Central memory CD8-positive, alpha-beta T cell (primary cell): ENCODE data around the gene GUCY2D.
"Not testable (repeated sequence)": the region's sequence is repeated elsewhere in the genome, so short reads cannot be mapped to it uniquely, and the experiment has no call there.

Source experiments
- ATAC-seq: fragments of 150-1000 bp; cut with Tn5 transposase; replicated peaks from 2 replicates; pipeline ENCODE4 v1.10.0; 2022; ENCODE audit warnings: mild to moderate bottlenecking, moderate FRiP score, moderate number of reproducible peaks; ENCODE audit not compliant: poor library complexity, severe bottlenecking; ENCODE audit errors: extremely low read depth
- DNase-seq, 2 donors: peaks; one replicate each; pipeline ENCODE4 v3.0.0; 2021; ENCODE audit warnings: low spot score in 2 of 2
- H3K27ac Mint-ChIP-seq: one replicate; pipeline ENCODE4 v1.8.0; 2022; ENCODE audit warnings: low read depth, mild to moderate bottlenecking, moderate library complexity, mixed read lengths
- H3K27me3 Mint-ChIP-seq: one replicate; pipeline ENCODE4 v1.8.0; 2022; ENCODE audit warnings: mixed read lengths
- H3K36me3 Mint-ChIP-seq: one replicate; pipeline ENCODE4 v1.8.0; 2022; ENCODE audit warnings: mild to moderate bottlenecking, moderate library complexity, mixed read lengths; ENCODE audit not compliant: insufficient read depth
- H3K4me1 Mint-ChIP-seq: one replicate; pipeline ENCODE4 v1.8.0; 2022; ENCODE audit warnings: mixed read lengths
- H3K4me3 Mint-ChIP-seq: one replicate; pipeline ENCODE4 v1.8.0; 2022; ENCODE audit warnings: mild to moderate bottlenecking, moderate library complexity, mixed read lengths
- H3K9me3 Mint-ChIP-seq: one replicate; pipeline ENCODE4 v1.8.0; 2022; ENCODE audit warnings: mixed read lengths

GUCY2D gene

GRCh38 chr17:8060274-8060673 lies 57.9 kb downstream of the GUCY2D start:
- H3K4me3 Mint-ChIP-seq: no peak overlapping the region
- H3K4me1 Mint-ChIP-seq: peaks cover 12% of the 10 kb centered on the region
- H3K36me3 Mint-ChIP-seq: peaks cover 1% of the 10 kb centered on the region
- no peak overlapping the region for H3K27ac Mint-ChIP-seq
- peaks cover 53% of the 10 kb centered on the region for H3K27me3 Mint-ChIP-seq
- ATAC-seq (no peak), DNase-seq (peak in 1 of 2 donors; percentile 58)
- no peaks in the 10 kb centered on the region for H3K9me3 Mint-ChIP-seq

DNA sequence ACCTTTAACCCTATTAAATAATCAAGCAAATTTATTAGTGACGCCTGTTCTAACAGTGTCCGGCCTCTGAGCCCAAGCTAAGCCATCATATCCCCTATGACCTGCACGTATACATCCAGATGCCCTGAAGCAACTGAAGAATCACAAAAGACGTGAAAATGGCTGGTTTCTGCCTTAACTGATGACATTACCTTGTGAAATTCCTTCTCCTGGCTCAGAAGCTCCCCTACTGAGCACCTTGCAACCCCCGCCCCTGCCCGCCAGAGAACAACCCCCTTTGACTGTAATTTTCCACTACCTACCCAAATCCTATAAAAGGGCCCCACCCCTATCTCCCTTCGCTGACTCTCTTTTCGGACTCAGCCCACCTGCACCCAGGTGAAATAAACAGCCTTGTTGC lies 59.4 kb downstream of the GUCY2D start:
- H3K27ac Mint-ChIP-seq, H3K4me3 Mint-ChIP-seq, DNase-seq, H3K9me3 Mint-ChIP-seq, H3K4me1 Mint-ChIP-seq, ATAC-seq, H3K36me3 Mint-ChIP-seq: not testable (repeated sequence)
- H3K27me3 Mint-ChIP-seq: peaks cover 53% of the 10 kb centered on the region

GRCh38 chr17:8062435-8062806 lies 60.0 kb downstream of the GUCY2D start:
- no peak overlapping the region for H3K4me3 Mint-ChIP-seq
- H3K9me3 Mint-ChIP-seq: no peaks in the 10 kb centered on the region
- H3K36me3 Mint-ChIP-seq: peaks cover 1% of the 10 kb centered on the region
- peaks cover 53% of the 10 kb centered on the region for H3K27me3 Mint-ChIP-seq
- H3K4me1 Mint-ChIP-seq: peaks cover 6% of the 10 kb centered on the region
- DNase-seq: no peak
- no peak for ATAC-seq
- no peak overlapping the region for H3K27ac Mint-ChIP-seq

DNA sequence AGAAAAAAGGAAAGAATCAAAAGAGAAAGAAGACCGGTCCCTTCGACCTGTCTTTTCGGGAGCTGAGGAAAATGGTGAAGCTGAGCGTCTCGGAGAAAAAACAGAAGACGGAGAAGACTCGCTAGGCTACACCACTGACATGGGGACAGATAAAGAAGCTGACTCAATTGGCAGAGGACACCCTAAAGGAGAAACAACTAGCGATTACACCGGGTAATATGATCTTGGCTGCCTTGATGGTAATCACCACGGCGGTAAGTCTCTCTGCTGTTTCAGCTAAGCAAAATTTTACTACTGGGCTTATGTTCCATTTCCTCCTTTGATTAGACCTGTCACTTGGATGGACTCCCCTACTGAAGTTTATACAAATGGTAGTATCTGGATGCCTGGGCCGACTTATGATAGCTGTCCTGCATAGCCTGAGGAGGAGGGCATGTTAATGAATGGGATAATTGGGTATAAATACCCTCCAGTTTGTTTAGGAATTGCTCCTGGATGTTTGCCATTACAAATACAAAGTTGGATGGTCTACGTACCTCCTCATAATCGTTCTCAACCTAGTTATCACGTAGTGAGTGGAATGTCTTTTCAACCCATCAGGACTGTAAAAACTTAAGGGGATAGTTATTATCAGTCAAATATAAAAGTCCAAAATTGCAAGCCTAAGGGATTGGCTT lies 60.5 kb downstream of the GUCY2D start:
- no peaks in the 10 kb centered on the region for H3K9me3 Mint-ChIP-seq
- H3K4me3 Mint-ChIP-seq: no peak overlapping the region
- H3K36me3 Mint-ChIP-seq: peaks cover 1% of the 10 kb centered on the region
- peaks cover 53% of the 10 kb centered on the region for H3K27me3 Mint-ChIP-seq
- no peak overlapping the region for H3K27ac Mint-ChIP-seq
- peaks cover 6% of the 10 kb centered on the region for H3K4me1 Mint-ChIP-seq
- DNase-seq (no peak), ATAC-seq (no peak)

GRCh38 chr17:8063761-8064534 lies 61.5 kb downstream of the GUCY2D start:
- ATAC-seq (no peak), DNase-seq (no peak)
- H3K4me3 Mint-ChIP-seq: no peak overlapping the region
- H3K36me3 Mint-ChIP-seq: peaks cover 1% of the 10 kb centered on the region
- H3K27me3 Mint-ChIP-seq: peaks cover 47% of the 10 kb centered on the region
- H3K4me1 Mint-ChIP-seq: peaks cover 6% of the 10 kb centered on the region
- H3K9me3 Mint-ChIP-seq: no peaks in the 10 kb centered on the region
- no peak overlapping the region for H3K27ac Mint-ChIP-seq

DNA sequence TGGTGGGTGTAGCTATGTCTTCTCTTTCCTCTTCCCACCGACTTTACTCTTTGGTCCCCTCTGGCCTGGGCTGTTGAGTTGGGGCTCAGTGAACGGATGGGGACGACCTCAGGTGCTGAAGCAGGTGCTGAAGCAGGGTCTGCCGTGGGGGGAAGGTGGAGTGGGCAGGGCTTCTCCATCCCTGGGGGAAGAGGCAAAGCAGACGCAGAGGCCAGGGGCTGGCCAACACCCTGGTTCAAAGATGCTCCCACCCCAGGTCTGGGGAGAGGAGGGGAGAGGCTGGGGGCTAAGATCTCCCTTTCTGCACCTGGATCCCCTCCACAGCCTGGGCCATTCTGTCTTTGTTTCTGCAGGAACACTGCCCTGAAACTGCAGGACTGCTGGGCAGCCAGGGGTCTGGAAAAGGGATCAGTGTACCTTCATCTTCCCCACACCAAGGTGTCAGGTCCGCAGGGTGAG lies 62.2 kb downstream of the GUCY2D start:
- peaks cover 1% of the 10 kb centered on the region for H3K36me3 Mint-ChIP-seq
- no peaks in the 10 kb centered on the region for H3K9me3 Mint-ChIP-seq
- H3K4me1 Mint-ChIP-seq: peaks cover 6% of the 10 kb centered on the region
- H3K27me3 Mint-ChIP-seq: peaks cover 41% of the 10 kb centered on the region
- no peak overlapping the region for H3K4me3 Mint-ChIP-seq
- no peak overlapping the region for H3K27ac Mint-ChIP-seq
- DNase-seq (no peak), ATAC-seq (no peak)

GRCh38 chr17:8066841-8067775 lies 64.7 kb downstream of the GUCY2D start:
- Mint-ChIP-seq H3K4me3 (no peak overlapping the region), H3K27me3 (peaks cover 37% of the 10 kb centered on the region), H3K36me3 (no peaks in the 10 kb centered on the region), H3K27ac (no peak overlapping the region), H3K9me3 (no peaks in the 10 kb centered on the region), H3K4me1 (peaks cover 6% of the 10 kb centered on the region)
- DNase-seq: no peak
- ATAC-seq: no peak

DNA sequence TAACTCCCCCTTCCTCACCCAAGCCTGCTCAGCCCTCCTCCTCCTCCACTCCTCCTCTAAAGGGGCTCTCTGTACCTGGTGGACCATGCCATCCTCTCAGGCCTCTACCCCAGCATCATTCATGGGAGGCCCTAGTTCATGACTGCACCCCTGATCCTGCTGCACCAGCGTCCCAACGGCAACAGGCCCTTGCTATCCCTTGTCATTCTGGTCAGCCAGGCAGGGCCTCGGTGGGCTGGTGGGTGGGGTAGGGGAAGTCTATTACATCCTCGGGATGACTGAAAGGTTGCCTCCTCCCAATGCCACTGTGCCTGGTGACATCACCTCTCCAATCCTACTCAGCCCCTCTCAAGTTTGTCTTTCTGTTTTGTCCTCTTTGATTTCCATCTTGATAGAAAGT lies 65.4 kb downstream of the GUCY2D start:
- peaks cover 12% of the 10 kb centered on the region for H3K4me1 Mint-ChIP-seq
- H3K9me3 Mint-ChIP-seq: no peaks in the 10 kb centered on the region
- H3K36me3 Mint-ChIP-seq: no peaks in the 10 kb centered on the region
- no peak for ATAC-seq
- no peak for DNase-seq
- peaks cover 37% of the 10 kb centered on the region for H3K27me3 Mint-ChIP-seq
- H3K27ac Mint-ChIP-seq: no peak overlapping the region
- no peak overlapping the region for H3K4me3 Mint-ChIP-seq

DNA sequence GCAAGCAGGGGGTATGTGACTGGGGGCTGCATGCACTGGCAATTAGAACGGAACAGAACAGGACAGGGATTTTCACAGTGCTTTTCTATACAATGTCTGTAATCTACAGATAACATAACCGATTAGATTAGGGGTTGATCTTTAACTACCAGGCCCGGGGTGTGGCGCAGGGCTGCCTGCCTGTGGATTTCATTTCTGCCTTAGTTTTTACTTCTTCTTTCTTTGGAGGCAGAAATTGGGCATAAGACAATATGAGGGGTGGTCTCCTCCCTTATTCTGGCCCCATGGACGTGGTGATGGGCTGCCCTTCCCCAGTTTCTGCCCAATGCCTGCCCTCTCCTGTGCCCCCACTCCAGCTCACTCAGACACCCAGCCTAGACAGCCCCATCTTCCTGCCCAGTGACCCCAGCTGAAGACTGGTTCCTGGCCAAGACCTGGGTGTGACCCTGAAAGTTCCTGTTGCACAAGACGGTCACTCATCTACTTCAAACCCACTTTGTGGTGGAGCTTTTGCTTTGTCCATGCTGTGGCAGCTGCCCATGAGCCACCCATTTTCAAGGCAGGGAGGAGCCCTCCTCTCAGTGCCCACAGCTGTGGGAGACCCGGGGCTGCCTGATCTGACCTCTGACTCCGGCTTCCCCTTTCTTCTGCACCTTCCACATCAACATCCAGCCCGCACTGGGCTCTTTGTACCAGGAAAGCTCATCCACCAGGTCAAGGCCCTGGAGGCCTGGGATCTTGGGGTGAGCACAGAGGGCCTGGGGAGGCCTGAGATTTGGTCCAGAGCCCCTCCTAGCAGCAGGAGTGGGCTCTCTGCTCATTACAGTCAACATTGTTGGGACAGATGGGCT lies 66.5 kb downstream of the GUCY2D start:
- no peaks in the 10 kb centered on the region for H3K9me3 Mint-ChIP-seq
- no peaks in the 10 kb centered on the region for H3K36me3 Mint-ChIP-seq
- peaks cover 40% of the 10 kb centered on the region for H3K27me3 Mint-ChIP-seq
- no peak overlapping the region for H3K27ac Mint-ChIP-seq
- DNase-seq (no peak), ATAC-seq (no peak)
- H3K4me1 Mint-ChIP-seq: peaks cover 17% of the 10 kb centered on the region
- H3K4me3 Mint-ChIP-seq: no peak overlapping the region

DNA sequence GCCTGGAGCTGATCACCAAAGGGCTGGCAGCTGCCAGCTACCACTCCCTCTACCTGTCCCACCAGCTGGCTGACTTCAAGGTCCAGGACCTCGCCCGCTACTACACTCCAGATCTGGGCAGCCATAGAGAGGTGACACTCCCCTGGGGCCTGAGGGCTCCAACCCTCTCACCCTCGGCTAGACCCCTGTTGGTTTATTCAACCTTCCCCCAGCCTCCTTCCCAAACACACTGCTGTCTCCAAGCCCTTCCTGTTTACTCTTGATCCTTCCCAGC lies 67.1 kb downstream of the GUCY2D start:
- no peak overlapping the region for H3K27ac Mint-ChIP-seq
- DNase-seq: no peak
- no peaks in the 10 kb centered on the region for H3K36me3 Mint-ChIP-seq
- peaks cover 23% of the 10 kb centered on the region for H3K4me1 Mint-ChIP-seq
- H3K27me3 Mint-ChIP-seq: peaks cover 46% of the 10 kb centered on the region
- H3K4me3 Mint-ChIP-seq: no peak overlapping the region
- H3K9me3 Mint-ChIP-seq: no peaks in the 10 kb centered on the region
- ATAC-seq: no peak
